Coronary artery (tissue), 2 donors: Measurements from ENCODE around the gene RAB3IL1.

Experiments used
- DNase-seq: peaks from one replicate; pipeline ENCODE4 v3.0.0-alpha.2; 2017; ENCODE audit warnings: low spot score
- H3K27ac ChIP-seq, 2 donors: fragments of 200-600 bp; sonication (generic); one replicate each; pipeline ENCODE4 v1.5.1; 2016 to 2019
- H3K4me3 ChIP-seq: fragments of 200-600 bp; sonication (generic); 2 replicates; pipeline ENCODE4 v1.5.1; 2016; ENCODE audit warnings: mild to moderate bottlenecking, moderate library complexity
- CTCF ChIP-seq: fragments of 200-600 bp; sonication (generic); IDR thresholded peaks from one replicate; pipeline ENCODE4 v1.5.1; 2019; ENCODE audit warnings: antibody characterized with exemption

RAB3IL1 gene

GRCh38 chr11:61952882-61953281 lies 35.5 kb upstream of the RAB3IL1 start:
- no peak overlapping the region for H3K27ac ChIP-seq
- DNase-seq, result no peak
- no peak overlapping the region for H3K4me3 ChIP-seq
- no peak for TF ChIP-seq CTCF

GRCh38 chr11:61951484-61952135 lies 34.2 kb upstream of the RAB3IL1 start:
- DNase-seq, result no peak
- no peak overlapping the region for H3K4me3 ChIP-seq
- no peak for TF ChIP-seq CTCF
- no peak overlapping the region for H3K27ac ChIP-seq

- no peak for DNase-seq
- H3K4me3 ChIP-seq, result no peak within 1 kb of the TSS
- TF ChIP-seq CTCF, result no peak
- H3K27ac ChIP-seq, result peak within 1 kb of the TSS; percentile 44 to 70
Measured at GRCh38 chr11:61950035-61950547, 32.7 kb upstream of the RAB3IL1 start, which contains the start of gene BEST1. TSS of gene BEST1 (plus strand) at chr11:61950351. CDS start at chr11:61951807, 1,456 bp downstream.

- peak; percentile 89 for DNase-seq
Measured at GRCh38 chr11:61949169-61950034, 32.0 kb upstream of the RAB3IL1 start.

GRCh38 chr11:61948505-61948904 lies 31.1 kb upstream of the RAB3IL1 start:
- H3K27ac ChIP-seq, result no peak overlapping the region
- no peak overlapping the region for H3K4me3 ChIP-seq
- no peak for TF ChIP-seq CTCF
- no peak for DNase-seq

More at GRCh38 chr11:61949169-61950034, 32.0 kb upstream of the RAB3IL1 start:
- Histone ChIP-seq H3K27ac (peak overlapping the region; percentile 44 to 70), H3K4me3 (no peak overlapping the region)
- no peak for TF ChIP-seq CTCF

GRCh38 chr11:61947486-61948210 lies 30.3 kb upstream of the RAB3IL1 start:
- no peak overlapping the region for H3K4me3 ChIP-seq
- DNase-seq, result peak; percentile 92
- TF ChIP-seq CTCF, result peak; percentile 89
- peak overlapping the region in 1 of 2 donors; percentile 58 for H3K27ac ChIP-seq
